Activated CD8-positive, alpha-beta memory T cell treated with anti-CD3 and anti-CD28 coated beads, Interleukin-2, amount 50 U/mL, for 1 hour (primary cell): ENCODE measurements around the gene GABRR3.
"Not testable (repeated sequence)": the region's sequence is repeated elsewhere in the genome, so short reads cannot be mapped to it uniquely, and the experiment has no call there.

Experiments used
- DNase-seq: peaks from one replicate; pipeline ENCODE4 v3.0.0-alpha.2; 2020; ENCODE audit errors: extremely low read depth

GABRR3 gene

GRCh38 chr3:98021830-98022560 is 13.1 kb downstream of the GABRR3 start:
- no peak for DNase-seq

- DNase-seq: no peak
Measured at GRCh38 chr3:98020412-98020811, 14.7 kb downstream of the GABRR3 start.

- DNase-seq: no peak
Measured at GRCh38 chr3:98018301-98018700, 16.8 kb downstream of the GABRR3 start.

- DNase-seq: no peak
Measured at GRCh38 chr3:98014268-98014585, 20.9 kb downstream of the GABRR3 start.

GRCh38 chr3:98013411-98014267 is 21.5 kb downstream of the GABRR3 start:
- no peak for DNase-seq

- no peak for DNase-seq
Measured at GRCh38 chr3:98012979-98013378, 22.1 kb downstream of the GABRR3 start.

GRCh38 chr3:98010883-98011449 is 24.1 kb downstream of the GABRR3 start:
- not testable (repeated sequence) for DNase-seq

GRCh38 chr3:98010194-98010882 is 24.8 kb downstream of the GABRR3 start:
- no peak for DNase-seq

GRCh38 chr3:98008855-98009254 is 26.3 kb downstream of the GABRR3 start:
- no peak for DNase-seq

- no peak for DNase-seq
Measured at GRCh38 chr3:98005438-98005837, 29.7 kb downstream of the GABRR3 start.

- no peak for DNase-seq
Measured at GRCh38 chr3:98004721-98005120, 30.4 kb downstream of the GABRR3 start.

- DNase-seq: no peak
Measured at GRCh38 chr3:98003306-98003969, 31.7 kb downstream of the GABRR3 start.

GRCh38 chr3:98002717-98003116 is 32.4 kb downstream of the GABRR3 start:
- no peak for DNase-seq

- no peak for DNase-seq
Measured at GRCh38 chr3:97999994-98000393, 35.1 kb downstream of the GABRR3 start.

GRCh38 chr3:97999103-97999502 is 36.0 kb downstream of the GABRR3 start:
- DNase-seq: no peak

- DNase-seq: no peak
Measured at GRCh38 chr3:97996988-97997387, 38.1 kb downstream of the GABRR3 start.

- DNase-seq: no peak
Measured at GRCh38 chr3:97994328-97994945, 40.7 kb downstream of the GABRR3 start.

GRCh38 chr3:97993526-97993925 is 41.6 kb downstream of the GABRR3 start:
- DNase-seq: no peak

GRCh38 chr3:97992547-97993173 is 42.5 kb downstream of the GABRR3 start:
- DNase-seq: no peak

- DNase-seq: no peak
Measured at GRCh38 chr3:97991293-97991682, 43.8 kb downstream of the GABRR3 start.
